DND-41 (cell line): ENCODE results near the gene RSBN1.

Source experiments
- ATAC-seq: fragments of 200-7000 bp; cut with Tn5 transposase; 3 replicates; pipeline ENCODE4 v1.9.1; 2021; ENCODE audit warnings: low read depth; ENCODE audit not compliant: insufficient read depth
- DNase-seq: peaks from one replicate; pipeline ENCODE4 v3.0.0-alpha.2; 2020
- H2AFZ ChIP-seq: 2 replicates; pipeline ENCODE4 v1.6.0; 2012; ENCODE audit warnings: low read depth, low read length
- H3K27ac ChIP-seq: 2 replicates; pipeline ENCODE4 v1.5.1; 2012; ENCODE audit warnings: low read length, inconsistent platforms
- H3K27me3 ChIP-seq: fragments of 200-600 bp; sonication (generic); 2 replicates; pipeline ENCODE4 v1.6.0; 2012; ENCODE audit warnings: low read length, mild to moderate bottlenecking, inconsistent platforms; ENCODE audit not compliant: insufficient read depth, poor library complexity
- H3K36me3 ChIP-seq: 2 replicates; pipeline ENCODE4 v1.5.1; 2012; ENCODE audit warnings: low read length, inconsistent platforms; ENCODE audit not compliant: insufficient read depth
- H3K4me1 ChIP-seq: 2 replicates; pipeline ENCODE4 v1.5.1; 2012; ENCODE audit warnings: mild to moderate bottlenecking, low read length; ENCODE audit not compliant: insufficient read depth
- H3K4me2 ChIP-seq: 2 replicates; pipeline ENCODE4 v1.6.0; 2012; ENCODE audit warnings: mild to moderate bottlenecking, moderate library complexity, low read length, inconsistent platforms; ENCODE audit not compliant: insufficient read depth
- H3K4me3 ChIP-seq, 2 experiments: fragments of 200-600 bp in 1 of 2; shearing (Covaris generic) in 1 of 2; 2 replicates each; pipeline ENCODE4 v1.5.1; 2012 to 2016; ENCODE audit warnings: inconsistent platforms in 2 of 2, low read length in 2 of 2, mild to moderate bottlenecking in 2 of 2, low read depth in 1 of 2, moderate library complexity in 1 of 2
- H3K79me2 ChIP-seq: 2 replicates; pipeline ENCODE4 v1.6.0; 2012; ENCODE audit warnings: low read length, inconsistent platforms; ENCODE audit not compliant: insufficient read depth
- H3K9ac ChIP-seq: 2 replicates; pipeline ENCODE4 v1.6.0; 2012; ENCODE audit warnings: low read depth, mild to moderate bottlenecking, inconsistent platforms, low read length, moderate library complexity
- H3K9me3 ChIP-seq: 2 replicates; pipeline ENCODE4 v1.5.1; 2012; ENCODE audit warnings: low read length, moderate library complexity, mild to moderate bottlenecking, inconsistent platforms; ENCODE audit not compliant: insufficient read depth, severe bottlenecking
- H4K20me1 ChIP-seq: 2 replicates; pipeline ENCODE4 v1.6.0; 2012; ENCODE audit warnings: low read length; ENCODE audit not compliant: insufficient read depth
- CTCF ChIP-seq: IDR thresholded peaks from 2 replicates; pipeline ENCODE4 v1.5.1; 2012; ENCODE audit warnings: borderline replicate concordance, low read length, moderate library complexity, mild to moderate bottlenecking; ENCODE audit not compliant: poor library complexity, severe bottlenecking; ENCODE audit errors: extremely low read depth
- EZH2 ChIP-seq: IDR thresholded peaks from 3 replicates; pipeline ENCODE4 v1.6.1; 2012; ENCODE audit warnings: borderline replicate concordance, low read depth, mild to moderate bottlenecking, moderate library complexity, low read length, inconsistent platforms; ENCODE audit not compliant: severe bottlenecking

The RSBN1 gene

GRCh38 chr1:113744114-113744513 lies 68.2 kb downstream of the RSBN1 start:
- Histone ChIP-seq H3K27me3 (no peaks in the 10 kb centered on the region), H3K4me1 (no peaks in the 10 kb centered on the region), H4K20me1 (no peaks in the 10 kb centered on the region), H3K9me3 (no peaks in the 10 kb centered on the region), H3K79me2 (no peaks in the 10 kb centered on the region), H3K36me3 (peaks cover 24% of the 10 kb centered on the region; the same call in 1 of the 2 replicates), H3K4me2 (no peak overlapping the region), H2AFZ (no peak overlapping the region), H3K27ac (no peak overlapping the region), H3K9ac (no peak overlapping the region), H3K4me3 (no peak overlapping the region)
- ATAC-seq = no peak
- TF ChIP-seq CTCF (no peak), EZH2 (no peak)
- no peak for DNase-seq

- DNase-seq = no peak
- TF ChIP-seq EZH2 = no peak
- TF ChIP-seq CTCF = no peak
- Histone ChIP-seq H3K36me3 (peaks cover 28% of the 10 kb centered on the region), H3K27ac (no peak overlapping the region), H3K4me3 (no peak overlapping the region), H3K4me1 (no peaks in the 10 kb centered on the region), H3K9me3 (no peaks in the 10 kb centered on the region), H3K4me2 (no peak overlapping the region), H3K79me2 (no peaks in the 10 kb centered on the region), H2AFZ (no peak overlapping the region), H3K9ac (no peak overlapping the region), H3K27me3 (no peaks in the 10 kb centered on the region), H4K20me1 (no peaks in the 10 kb centered on the region)
- peak; percentile 57; the same call in 1 of the 3 replicates for ATAC-seq
Observed at GRCh38 chr1:113742515-113742914, 69.8 kb downstream of the RSBN1 start.

- H3K27me3 ChIP-seq = no peaks in the 10 kb centered on the region
- no peaks in the 10 kb centered on the region for H4K20me1 ChIP-seq
- H3K9ac ChIP-seq = no peak overlapping the region
- no peaks in the 10 kb centered on the region for H3K79me2 ChIP-seq
- H2AFZ ChIP-seq = no peak overlapping the region
- no peak overlapping the region for H3K27ac ChIP-seq
- no peaks in the 10 kb centered on the region for H3K4me1 ChIP-seq
- ATAC-seq (no peak), DNase-seq (no peak)
- H3K36me3 ChIP-seq = peaks cover 44% of the 10 kb centered on the region
- TF ChIP-seq EZH2 = no peak
- no peak for TF ChIP-seq CTCF
- H3K4me2 ChIP-seq = no peak overlapping the region
- no peak overlapping the region for H3K4me3 ChIP-seq
- no peaks in the 10 kb centered on the region for H3K9me3 ChIP-seq
Observed at GRCh38 chr1:113734357-113735055, 77.8 kb downstream of the RSBN1 start.

GRCh38 chr1:113732802-113733201 lies 79.5 kb downstream of the RSBN1 start:
- Histone ChIP-seq H2AFZ (no peak overlapping the region), H3K36me3 (peaks cover 39% of the 10 kb centered on the region), H3K27ac (no peak overlapping the region), H3K79me2 (no peaks in the 10 kb centered on the region), H3K9me3 (no peaks in the 10 kb centered on the region), H4K20me1 (no peaks in the 10 kb centered on the region), H3K4me3 (no peak overlapping the region), H3K4me2 (no peak overlapping the region), H3K27me3 (no peaks in the 10 kb centered on the region), H3K9ac (no peak overlapping the region), H3K4me1 (no peaks in the 10 kb centered on the region)
- ATAC-seq (no peak), DNase-seq (no peak)
- no peak for TF ChIP-seq EZH2
